Measurements from ENCODE around the gene UBTD1. TPM values are rescaled to one million over a fixed set of nuclear protein-coding genes. Genes with fewer than 3 reads are reported as not detected.
A peak's percentile ranks its signal among the peaks of the same experiment; 100 is the strongest.
"Not testable (repeated sequence)": the region's sequence is repeated elsewhere in the genome, so short reads cannot be mapped to it uniquely, and the experiment has no call there.

The UBTD1 gene
- total RNA-seq, 1 experiment from 2014 or later: 40.5 TPM

DNA sequence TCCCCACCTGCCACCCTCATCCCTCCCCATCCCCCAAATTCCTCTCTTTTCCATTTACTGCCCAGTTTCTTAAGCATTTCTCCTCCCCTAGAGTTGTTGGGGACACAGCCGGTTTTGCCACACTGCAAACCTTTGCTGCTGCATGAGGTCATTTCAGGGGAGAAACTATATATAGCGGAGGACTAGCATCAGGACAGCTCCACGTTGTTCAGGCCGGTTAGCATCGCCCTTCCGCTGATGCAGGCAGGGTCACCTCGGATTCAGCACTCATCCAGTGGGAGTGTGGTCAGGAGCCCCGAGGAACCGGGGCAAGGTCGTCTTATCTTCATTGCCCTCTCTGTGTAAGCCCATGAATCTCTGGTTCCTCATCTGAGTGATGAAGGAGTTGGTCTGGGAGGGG, 15.6 kb downstream of the UBTD1 start:
- DNase-seq (ENCODE audit: low read depth): no peak

DNA sequence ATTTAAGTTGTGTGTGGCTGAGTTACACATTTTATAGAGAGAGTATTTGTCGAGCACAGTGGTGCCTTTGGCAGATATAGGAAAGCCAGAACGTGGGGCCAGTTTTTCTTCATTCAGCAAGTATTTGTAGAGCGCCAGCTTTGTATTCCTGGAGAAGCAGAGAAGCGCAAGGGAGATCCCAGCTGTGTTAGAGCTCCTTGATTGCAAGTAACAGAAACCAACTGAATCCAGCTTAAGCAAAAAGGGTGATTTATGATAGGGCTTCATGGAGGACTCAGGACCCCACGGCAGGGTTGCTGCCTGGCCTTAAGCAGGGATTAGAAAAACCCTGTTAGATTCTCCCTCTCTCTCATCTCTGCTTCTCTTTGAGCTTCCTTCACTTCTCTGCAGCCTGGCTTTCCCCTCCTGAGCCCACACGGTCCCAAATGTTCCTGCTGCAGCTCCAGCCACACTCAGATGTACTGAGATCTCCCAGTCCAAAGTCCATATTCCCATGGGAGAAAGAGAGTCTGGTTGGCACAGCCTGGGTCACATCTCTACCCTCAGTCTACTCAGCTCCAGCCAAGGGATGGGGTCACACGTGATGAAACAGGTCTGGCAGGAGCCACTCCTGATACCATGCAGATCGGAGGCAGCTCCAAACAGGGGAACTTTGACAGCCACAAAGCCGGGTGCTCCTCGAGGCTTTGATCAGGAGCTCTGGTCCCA, 16.7 kb downstream of the UBTD1 start:
- DNase-seq (ENCODE audit: low read depth): no peak

DNA sequence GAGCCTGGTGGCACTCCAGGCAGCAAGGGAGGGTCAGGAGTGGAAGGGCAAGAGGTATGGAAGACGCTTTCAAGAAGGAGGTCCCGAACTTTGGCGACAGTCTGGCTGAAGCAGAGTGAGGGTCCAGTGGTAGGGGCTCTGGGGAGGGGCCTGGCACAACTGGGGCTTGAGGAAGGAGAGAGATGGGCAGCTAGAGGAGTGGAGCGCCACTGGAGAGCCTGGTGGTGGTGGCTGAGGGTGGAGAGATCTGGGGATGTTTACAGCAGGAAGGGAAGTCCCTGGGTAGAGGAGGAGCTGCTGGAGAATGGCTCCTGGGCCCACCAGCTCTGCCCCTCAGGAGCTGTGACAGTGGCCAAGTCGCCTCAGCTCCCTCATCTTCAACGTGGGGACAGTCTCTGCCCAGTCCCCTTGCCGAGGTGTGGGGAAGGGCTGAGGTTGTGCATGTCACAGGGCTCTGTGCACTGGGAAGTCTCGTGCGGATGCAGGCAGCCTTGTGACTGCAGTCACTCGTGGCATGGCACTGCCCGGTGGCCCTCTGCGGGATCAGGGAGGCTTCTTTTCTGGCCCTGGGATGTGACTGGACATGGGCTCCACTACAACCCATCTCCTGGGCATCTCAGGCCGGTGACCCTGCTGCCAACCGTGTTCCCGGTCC, 18.5 kb downstream of the UBTD1 start:
- DNase-seq (ENCODE audit: low read depth): no peak

DNA sequence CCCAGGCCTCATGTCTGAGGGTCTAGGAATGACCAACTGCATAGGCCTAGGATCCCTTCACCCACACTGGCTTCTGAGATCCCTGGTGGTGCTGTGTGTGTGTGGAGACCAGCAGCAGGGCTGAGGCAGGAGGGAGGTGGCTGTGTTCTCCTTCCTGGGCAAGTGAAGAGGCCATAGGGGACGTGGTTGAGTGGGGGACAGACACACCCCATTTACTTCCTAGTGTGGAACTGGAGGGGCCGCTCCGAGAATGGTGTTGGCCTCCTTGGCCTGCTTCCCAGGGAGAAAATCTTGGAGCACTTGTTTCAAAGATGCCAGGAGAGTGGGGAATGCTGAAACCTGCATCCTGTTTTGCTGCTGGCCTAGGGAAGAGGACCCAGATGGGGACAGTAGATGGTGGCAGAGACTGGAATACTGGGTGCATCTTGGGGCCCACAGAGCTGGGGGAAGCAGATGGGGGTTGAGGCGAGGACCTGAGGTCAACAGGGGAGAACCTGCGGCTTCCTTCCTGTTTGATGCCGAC, 19.1 kb downstream of the UBTD1 start:
- no peak for DNase-seq (ENCODE audit: low read depth)

DNA sequence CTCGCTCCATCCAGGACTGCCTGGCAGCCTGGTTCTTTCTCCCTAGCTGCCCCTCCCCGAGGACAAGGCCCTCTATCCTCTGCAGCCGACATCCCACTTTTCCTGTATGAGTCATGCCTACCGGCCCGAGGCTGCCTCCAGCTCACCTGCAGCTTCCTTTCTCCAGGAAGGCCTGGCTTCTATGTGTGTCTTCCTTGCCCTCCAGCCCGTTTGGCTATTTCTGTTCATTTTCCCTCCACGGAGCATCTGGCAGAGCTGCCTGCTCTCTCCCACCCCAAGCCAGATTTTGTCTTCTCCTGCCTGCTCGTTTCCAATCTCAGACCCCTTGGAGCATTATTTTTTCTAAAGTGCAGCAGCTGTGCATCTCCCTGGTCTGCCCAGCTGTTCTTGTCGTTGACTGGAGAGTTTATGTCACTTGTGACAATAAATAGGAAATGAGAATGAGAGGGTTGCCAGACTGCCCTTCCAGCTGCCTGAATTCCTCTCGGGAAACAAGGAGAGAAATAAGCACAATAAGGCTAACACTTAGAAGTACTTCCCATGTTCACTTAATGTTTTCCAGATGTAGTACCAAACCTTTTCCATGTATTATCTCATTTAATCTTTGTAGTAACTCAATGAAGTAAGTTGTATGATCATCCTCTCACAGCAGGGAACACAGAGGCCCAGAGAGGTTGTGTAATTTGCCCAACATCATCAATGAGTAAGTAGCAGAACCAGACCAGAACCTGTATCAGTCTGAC, 19.7 kb downstream of the UBTD1 start:
- peak; percentile 76 for DNase-seq (ENCODE audit: low read depth)

DNA sequence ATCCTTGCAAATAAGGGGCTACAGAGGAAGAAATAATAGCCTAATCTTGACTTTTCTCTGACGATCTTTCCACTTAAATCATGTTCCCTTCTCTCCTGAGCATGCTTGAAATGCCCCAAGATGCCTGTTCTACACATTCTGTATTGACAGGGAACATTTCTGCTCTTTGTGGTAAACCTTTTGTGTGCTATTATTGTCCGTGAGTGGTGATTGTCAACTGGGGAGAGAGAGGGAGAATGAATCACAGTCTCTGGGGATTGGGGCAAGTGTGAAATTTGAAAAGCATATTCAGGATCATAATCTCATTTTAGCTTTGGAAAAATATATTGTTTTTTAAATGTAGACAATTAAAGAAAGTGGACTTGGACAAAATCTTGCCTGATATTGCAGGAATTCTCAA, 20.6 kb downstream of the UBTD1 start:
- DNase-seq (ENCODE audit: low read depth): no peak

DNA sequence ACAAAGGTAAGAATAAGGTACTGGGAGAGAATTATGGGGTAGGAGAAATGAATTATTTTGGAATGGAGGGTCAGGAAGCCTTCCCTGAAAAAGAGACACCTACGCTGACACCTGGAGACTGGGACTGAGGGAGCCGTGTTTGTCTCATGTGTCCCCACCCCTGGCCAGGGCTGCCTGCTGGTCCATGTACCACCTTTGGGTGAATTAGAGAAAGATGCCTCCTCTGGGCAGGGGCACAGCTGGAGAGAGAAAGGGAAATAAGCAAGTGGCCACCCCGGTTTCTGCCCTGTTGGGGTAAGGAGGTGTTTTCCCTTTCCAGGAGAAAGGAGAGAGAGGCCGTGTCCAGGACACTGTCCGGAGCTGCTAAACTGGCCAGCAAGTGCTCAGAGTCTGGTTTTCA, 21.8 kb downstream of the UBTD1 start:
- no peak for DNase-seq (ENCODE audit: low read depth)

DNA sequence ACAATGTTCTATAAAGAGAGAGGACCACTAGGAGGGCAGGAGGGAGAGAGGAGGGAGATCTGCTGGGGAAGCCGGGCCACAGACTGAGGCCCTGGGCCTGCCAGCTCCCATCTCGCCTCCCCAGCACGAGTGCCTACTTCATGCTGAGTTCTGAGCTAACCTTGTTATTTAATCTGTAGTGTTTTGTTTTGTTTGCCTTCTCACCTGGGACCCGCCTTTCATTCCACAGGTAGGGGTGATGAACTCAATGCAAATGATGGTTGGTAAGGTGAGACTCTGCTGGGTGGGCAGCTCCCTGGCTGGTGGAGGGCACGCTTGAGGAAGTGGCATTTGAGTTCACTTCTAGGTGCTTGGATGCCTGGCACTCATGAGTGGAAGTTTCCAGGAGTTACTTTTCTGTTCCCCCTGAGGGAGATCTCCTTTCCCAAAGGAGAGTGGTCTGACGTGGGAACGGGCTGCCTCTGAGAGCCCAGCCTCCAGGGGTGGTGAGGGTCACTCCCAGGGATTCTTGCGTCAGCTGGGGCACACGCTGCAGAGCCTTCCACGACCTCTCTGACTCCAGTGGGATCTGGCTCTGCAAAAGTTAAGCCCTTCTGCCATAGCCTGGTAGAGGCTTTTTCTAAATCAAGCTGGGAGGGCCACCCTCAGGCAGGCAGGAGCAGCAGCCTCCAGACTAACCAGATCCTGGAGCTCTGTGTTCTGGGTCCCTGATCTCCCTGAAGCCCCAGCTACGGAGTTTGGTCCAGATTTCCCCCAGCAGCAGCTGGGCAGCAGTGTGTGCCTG, 22.4 kb downstream of the UBTD1 start:
- no peak for DNase-seq (ENCODE audit: low read depth)

DNA sequence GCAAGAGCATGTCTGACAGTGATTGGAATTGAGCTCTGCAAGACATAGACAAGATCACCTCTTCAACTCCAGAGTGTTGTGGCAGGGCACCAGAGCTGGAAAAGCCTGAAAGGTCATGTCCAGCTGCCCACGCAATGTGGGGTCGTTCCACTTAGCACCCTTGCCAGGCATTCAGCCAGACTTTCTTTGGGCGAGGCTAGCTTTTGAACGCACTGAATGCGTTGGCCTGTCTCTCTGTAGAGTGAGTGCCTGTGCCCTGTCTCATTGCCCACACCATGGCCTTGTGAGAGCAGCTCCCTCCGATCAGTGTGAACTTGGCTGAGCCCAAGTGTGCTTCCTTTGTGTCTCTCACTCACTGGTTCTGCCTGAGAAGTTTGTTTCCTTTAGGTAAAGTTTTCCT, 23.3 kb downstream of the UBTD1 start:
- DNase-seq (ENCODE audit: low read depth): no peak

DNA sequence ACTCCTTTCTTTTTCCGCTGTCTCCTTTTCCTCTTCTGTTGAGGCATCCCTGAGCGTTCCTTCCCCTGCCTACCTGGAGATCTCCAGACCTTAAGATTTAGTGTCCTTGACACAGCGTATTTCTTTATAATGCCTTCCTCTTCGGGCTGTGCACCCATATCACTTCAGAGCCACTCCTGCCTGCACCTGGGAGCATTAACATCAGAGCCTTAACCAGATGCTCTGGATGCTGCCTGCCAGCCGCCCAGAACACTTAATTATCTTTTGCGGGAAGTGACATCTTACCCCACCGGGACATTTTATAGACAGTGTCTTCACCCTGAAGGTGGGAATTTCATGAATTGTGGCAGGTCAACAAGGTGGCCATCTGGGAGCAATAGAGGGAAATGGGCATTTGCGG, 24.2 kb downstream of the UBTD1 start:
- DNase-seq (ENCODE audit: low read depth): no peak

DNA sequence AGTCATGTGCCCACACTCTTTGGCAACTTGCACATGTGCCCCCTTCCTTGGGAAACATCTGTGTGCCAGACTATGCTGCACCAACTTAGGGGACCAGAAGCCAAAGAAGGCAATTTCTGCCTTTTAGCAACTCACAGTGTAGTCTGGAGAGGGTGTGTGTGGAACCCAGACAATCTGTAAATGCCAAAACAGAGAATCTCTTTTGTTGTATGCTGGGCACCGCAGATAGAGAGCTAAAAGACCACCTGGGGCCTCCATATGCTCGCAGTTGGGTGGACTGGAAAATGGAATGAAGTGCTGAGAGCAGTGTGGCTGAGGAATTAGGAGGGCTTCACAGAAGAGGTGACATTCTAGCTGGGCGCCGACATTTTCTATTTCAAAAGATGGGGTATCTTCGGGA, 26.4 kb downstream of the UBTD1 start:
- DNase-seq (ENCODE audit: low read depth): no peak

DNA sequence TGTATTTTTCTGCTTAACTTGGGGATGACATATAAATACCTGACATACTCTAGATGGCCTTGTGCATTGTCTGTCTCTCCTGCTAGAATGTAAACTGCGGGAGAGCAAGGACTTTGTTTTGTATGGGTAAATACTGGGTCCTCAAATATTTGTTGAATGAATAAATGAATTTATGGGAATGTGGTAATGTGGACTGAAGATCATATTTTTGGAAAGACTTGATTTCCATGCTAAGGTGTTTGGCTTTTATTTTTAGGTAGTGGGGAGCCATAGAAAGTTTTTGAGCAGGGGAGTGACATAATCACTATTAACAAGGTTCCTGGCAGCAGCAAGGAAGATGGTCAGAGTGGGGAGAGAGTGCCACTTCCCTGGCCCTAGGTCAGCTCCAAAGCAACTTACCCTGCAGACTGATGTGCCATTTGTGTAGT, 27.0 kb downstream of the UBTD1 start:
- DNase-seq (ENCODE audit: low read depth): no peak

DNA sequence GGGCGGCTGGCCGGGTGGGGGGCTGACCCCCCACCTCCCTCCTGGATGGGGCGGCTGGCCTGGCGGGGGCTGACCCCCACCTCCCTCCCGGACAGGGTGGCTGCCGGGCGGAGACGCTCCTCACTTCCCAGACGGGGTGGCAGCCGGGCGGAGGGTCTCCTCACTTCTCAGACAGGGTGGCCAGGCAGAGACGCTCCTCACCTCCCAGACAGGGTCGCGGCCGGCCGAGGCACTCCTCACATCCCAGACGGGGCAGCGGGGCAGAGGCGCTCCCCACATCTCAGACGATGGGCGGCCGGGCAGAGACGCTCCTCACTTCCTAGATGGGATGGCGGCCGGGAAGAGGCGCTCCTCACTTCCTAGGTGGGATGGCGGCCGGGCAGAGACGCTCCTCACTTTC, 30.2 kb downstream of the UBTD1 start:
- DNase-seq (ENCODE audit: low read depth): not testable (repeated sequence)

DNA sequence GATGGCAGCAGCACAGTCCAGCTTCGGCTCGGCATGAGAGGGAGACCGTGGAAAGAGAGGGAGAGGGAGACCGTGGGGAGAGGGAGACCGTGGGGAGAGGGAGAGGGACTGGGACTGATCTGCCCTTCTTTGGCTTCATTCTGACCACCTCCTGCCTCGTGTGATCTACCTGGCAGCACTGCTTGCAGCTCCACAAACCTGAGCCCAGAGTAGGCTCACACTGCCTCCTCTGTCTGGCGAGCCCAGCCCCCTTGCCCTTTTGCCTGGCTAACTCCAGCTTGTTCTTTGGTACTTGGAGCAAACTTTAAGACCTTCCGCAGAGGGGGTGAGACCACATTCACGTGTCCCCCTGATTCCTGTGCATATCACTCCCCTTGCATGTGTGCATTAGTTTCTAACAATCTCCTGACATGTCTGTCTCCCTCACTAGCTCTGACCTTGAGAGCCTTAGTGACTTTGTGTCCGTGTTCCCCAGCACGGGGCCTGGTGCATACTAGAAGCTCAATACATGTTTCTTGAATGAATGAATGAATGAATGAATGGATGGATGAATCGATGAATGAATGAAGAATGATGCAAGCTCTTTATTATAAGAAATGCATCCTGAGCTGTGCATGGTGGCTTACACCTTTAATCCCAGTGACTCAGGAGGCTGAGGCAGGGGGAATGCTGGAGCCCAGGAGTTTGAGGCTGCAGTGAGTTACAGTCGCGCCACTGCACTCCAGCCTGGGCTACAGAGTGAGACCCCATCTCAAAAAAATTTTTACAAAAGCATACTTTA, 31.2 kb downstream of the UBTD1 start:
- no peak for DNase-seq (ENCODE audit: low read depth)

DNA sequence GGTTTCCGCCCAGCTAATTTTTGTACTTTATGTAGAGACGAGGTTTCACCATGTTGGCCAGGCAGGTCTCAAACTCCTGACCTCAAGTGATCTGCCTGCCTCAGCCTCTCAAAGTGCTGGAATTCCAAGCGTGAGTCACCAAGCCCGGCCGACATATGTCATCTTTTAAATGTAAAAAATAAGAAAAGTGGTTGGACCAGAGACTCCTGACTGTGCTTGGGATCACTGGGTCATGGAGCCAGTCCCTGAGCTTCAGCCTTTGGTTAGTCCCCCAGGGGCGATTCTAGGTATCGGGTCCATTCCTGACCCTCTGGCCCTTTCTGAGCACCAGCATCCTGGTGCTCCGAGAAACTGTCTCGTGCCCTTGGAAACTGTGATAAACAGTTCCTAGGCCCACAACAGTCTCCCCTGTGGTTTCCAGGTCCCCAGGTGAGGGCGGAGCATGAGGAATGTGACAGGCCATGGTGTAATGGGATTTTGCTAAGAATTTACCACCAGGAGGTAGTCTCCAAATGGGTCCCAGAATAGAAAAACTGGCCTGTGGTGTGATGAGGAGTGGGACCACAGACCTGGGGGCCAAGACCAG, 32.8 kb downstream of the UBTD1 start:
- peak; percentile 83 for DNase-seq (ENCODE audit: low read depth)

DNA sequence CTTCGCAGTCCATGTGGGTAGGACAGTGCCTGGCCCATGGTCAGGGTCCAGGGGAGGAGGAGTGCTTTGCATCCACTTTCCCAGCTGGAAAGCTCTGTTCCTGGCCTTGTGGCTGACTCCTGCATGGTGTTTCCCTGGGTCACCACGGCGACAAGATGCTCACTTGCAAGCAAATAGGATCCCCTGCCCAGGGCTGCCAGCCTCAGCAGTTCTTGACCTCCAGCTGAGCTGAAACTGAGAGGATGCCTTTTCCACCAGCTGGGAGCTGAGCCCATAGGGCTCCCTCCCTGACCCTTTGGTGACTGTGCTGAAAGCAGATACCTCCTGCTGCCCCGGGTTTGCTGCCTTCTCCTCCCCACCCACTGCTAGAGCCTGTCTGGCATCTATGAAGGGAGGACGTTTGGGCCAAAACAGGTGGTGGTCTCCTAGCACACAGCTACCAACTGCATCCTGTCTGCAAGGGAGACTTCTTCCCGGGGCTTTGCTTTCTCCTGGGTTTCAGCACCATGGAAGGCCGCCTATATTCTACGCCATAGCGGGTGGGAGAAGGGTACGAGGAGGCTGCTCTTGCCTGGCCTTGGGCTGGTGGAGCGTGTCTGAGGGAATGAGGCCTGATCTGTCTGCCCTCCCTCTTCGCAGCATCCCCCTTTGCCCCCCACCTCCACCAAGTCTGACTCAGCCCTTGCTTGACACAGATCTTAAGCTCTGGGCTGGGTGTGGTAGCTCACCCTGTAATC, 34.4 kb downstream of the UBTD1 start:
- peak; percentile 90 for DNase-seq (ENCODE audit: low read depth)

DNA sequence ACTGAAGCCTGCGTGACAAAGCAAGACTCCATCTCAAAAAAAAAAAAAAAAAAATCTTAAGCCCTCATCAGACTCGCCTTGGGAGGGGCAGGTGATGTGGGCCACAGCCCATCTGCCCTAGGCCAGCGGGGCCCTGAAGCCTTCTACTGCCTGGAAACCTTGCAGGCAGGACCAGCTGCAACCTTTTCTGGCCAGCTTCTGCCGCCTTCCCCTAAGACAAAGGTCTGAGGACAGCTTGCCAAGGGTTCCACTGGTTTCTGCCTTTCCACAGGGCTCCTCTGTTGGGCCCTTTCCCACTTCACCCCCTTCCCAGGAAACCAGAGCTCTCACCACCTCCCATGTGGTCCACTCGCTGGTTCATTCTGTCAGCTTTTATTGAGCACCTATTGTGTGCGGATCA, 35.2 kb downstream of the UBTD1 start:
- DNase-seq (ENCODE audit: low read depth): no peak

DNA sequence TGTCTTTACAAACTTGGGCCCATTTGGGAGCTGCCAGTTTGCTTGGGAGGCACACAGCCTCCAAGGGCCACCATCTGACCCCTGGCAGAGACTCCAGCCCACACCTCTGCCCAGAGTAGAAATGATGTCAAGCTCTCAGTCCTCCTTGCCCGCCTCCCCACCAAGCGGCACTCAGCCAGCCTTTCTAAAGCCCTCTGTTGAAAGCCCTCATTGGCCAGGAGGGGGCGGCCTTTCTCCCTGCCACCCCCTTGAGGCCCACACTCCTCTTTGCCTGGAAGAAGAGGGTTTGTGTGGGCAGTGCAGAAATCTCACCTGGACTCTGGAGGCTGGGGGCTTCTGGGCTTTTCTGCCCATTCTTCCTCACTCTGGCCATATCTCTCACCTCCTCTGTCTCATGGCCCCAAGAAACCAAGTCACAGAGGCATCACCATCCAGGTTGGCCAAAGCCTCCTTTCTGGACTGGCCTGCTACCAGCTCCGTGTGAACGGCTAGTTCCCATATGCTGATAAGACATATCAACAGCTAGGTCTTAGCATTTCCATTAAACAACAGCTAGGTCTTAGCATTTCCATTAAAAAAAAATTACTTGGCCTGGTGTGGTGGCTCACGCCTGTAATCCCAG, 36.1 kb downstream of the UBTD1 start:
- no peak for DNase-seq (ENCODE audit: low read depth)

DNA sequence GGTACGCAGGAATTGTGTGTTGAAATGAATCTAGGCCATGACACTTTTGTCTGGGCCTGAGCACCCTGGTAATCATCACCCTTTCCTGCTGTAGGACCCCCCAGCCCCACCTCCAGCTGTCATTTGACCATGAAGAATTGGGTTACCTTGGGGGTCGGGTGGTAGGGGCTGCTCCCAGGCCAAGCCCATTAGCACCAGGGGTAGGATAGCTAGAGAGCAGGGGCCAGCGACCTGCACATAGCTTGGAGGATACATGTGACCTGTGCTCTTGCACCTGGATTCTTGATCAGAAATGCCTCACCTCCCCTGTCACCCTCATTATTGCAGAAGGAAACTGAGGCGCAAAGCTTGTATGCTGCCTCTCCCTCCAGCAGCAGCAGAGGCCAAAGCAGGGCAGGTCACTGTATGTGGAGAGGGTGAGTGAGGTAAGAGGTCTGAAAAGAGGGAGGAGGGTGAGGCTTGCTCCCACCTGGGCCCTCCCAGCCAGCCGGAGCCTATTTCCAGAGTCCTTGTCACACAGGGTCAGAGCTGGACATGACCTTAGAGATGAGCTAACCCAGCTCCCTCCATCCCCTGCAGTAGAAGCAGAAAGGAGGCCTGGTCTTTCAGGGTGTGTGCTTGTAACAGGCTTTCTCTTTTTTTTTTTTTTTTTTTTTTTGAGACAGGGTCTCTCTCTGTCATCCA, 38.6 kb downstream of the UBTD1 start:
- no peak for DNase-seq (ENCODE audit: low read depth)
